ENCODE measurements around the gene FRMD8.

- TF ChIP-seq FOXK2 (conservative IDR thresholded peaks at IDR 0.05 in 1 of 2, IDR thresholded peaks at IDR 0.05 in 1 of 2; ENCODE audit: low read depth in 2 of 2), result no peak
- TF ChIP-seq CTCF (IDR thresholded peaks at IDR 0.05 in 2 of 3, conservative IDR thresholded peaks at IDR 0.05 in 1 of 3; ENCODE audit: insufficient read depth in 2 of 3, low read depth in 1 of 3, low read length in 3 of 3), result no peak
- no peak for TF ChIP-seq NFIX (CRISPR knock-in tag; IDR thresholded peaks at IDR 0.05; ENCODE audit: low read depth)
- no peak for TF ChIP-seq RAD21 (CRISPR knock-in tag; conservative IDR thresholded peaks at IDR 0.05 in 1 of 2, IDR thresholded peaks at IDR 0.05 in 1 of 2)
- TF ChIP-seq RBM15 (IDR thresholded peaks at IDR 0.05; ENCODE audit: insufficient read depth, low read length), result no peak
- TF ChIP-seq FOXA1 (IDR thresholded peaks at IDR 0.05; ENCODE audit: borderline replicate concordance), result no peak
- TF ChIP-seq EGR1 (conservative IDR thresholded peaks at IDR 0.05), result no peak
- TF ChIP-seq EP300 (IDR thresholded peaks at IDR 0.05; ENCODE audit: low read length), result no peak
- no peak for TF ChIP-seq PML (IDR thresholded peaks at IDR 0.05; ENCODE audit: low read length)
- TF ChIP-seq ETV6 (IDR thresholded peaks at IDR 0.05; ENCODE audit: borderline replicate concordance in 1 of 2, low read depth in 2 of 2, low read length in 1 of 2), result no peak
- no peak for TF ChIP-seq ETV6 (CRISPR knock-in tag; IDR thresholded peaks at IDR 0.05; ENCODE audit: borderline replicate concordance)
- no peak for TF ChIP-seq TRIM25 (IDR thresholded peaks at IDR 0.05; ENCODE audit: borderline replicate concordance)
- no peak for TF ChIP-seq SETDB1 (IDR thresholded peaks at IDR 0.05; ENCODE audit: low read length)
Measured at GRCh38 chr11:65375012-65375411, 11.4 kb upstream of the FRMD8 start.

All from K562 (cell line).